Measurements from ENCODE around the gene MYO5B.

The MYO5B gene

GRCh38 chr18:49866680-49867079, 328.3 kb downstream of the MYO5B start:
- no peak for TF ChIP-seq CTCF (IDR thresholded peaks at IDR 0.05)

- no peak for TF ChIP-seq CTCF (IDR thresholded peaks at IDR 0.05)
Measured at GRCh38 chr18:49865401-49865800, 329.5 kb downstream of the MYO5B start.

- no peak for TF ChIP-seq CTCF (IDR thresholded peaks at IDR 0.05)
Measured at GRCh38 chr18:49863769-49864621, 331.0 kb downstream of the MYO5B start.

- no peak for TF ChIP-seq CTCF (IDR thresholded peaks at IDR 0.05)
Measured at GRCh38 chr18:49862656-49863385, 332.1 kb downstream of the MYO5B start.

GRCh38 chr18:49861659-49862058, 333.3 kb downstream of the MYO5B start:
- TF ChIP-seq CTCF (IDR thresholded peaks at IDR 0.05), result peak; percentile 45

- TF ChIP-seq CTCF (IDR thresholded peaks at IDR 0.05), result no peak
Measured at GRCh38 chr18:49859725-49860124, 335.2 kb downstream of the MYO5B start.

GRCh38 chr18:49859021-49859359, 336.0 kb downstream of the MYO5B start:
- TF ChIP-seq CTCF (IDR thresholded peaks at IDR 0.05), result peak; percentile 22; the same call in 1 of the 2 replicates

Measured in LNCAP (cell line).